ENCODE data around the gene ERRFI1.

ERRFI1 gene

DNA sequence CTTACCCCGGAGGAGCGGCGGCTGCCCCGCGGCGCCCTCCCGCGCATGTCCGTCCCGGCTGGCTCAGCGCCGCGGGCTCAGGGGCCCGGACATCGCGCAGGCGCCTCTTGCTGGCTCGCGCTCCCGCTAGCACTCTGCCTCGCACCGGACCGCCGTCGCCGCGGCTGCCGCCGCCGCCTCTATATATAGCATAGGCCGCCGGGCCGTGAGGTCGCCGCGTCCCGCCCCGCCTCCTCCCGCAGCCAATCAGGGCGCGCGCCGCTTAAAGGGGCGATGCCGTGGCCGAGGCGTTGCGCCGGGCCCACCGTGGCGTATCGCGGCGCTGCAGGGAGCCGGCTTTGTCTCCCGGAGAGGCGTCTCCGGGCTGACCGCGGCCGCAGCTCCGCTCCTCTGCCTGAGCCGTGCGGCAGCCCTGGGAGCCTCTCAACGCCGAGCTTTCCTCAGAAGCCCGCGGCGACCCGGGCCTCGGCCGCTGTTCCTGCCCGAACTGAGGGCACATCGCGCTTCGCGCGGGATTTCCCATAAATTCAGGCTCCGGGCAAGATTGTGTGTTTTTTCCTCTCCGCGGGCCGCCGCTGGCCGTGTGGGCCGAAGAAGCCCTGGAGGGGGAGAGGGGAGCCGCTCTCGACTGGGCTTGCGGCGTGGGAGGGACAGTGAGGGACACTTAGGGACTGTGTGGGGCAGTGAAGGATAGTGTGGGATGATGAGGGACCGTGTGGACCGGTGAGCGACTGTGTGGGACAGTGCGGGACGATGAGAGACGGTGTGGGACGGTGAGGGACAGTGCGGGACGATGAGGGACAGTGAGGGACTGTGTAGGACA, at the start of gene ERRFI1:
ERRFI1 (minus strand) TSS at position 157 of the 823 bp plus-strand sequence. CDS start 10,690 bp downstream, outside the sequence.
- TF ChIP-seq ZFX (IDR thresholded peaks at IDR 0.05) = peak; percentile 59
- no peak for TF ChIP-seq CTCF (conservative IDR thresholded peaks at IDR 0.05)
- H3K27ac ChIP-seq = peak within 1 kb of the TSS; percentile 89

DNA sequence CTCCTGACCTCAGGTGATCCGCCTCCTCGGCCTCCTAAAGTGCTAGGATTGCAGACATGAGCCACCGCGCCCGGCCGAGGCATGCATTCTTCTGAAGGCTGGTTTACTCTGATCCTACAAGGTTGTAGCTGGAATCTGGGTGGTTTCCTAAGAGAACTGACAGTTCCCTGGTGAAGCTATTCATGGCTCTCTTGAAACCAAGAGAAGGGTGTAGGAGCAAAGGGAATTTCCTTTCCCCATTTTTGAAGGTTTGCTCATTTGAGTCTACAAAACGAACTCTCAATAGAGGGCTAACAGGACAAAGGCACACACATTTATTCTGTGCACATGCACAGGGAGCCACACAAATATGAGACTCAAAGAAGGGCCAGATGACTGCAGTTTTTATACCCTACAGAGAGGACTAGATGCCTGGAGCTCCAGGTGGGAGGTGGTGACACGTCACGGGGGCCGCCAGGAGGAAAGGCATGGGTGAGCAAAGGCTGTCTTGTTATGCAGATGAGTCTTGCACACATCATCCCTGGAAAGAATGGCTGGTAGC, 49.5 kb upstream of the ERRFI1 start:
- no peak for TF ChIP-seq CTCF (conservative IDR thresholded peaks at IDR 0.05)
- no peak for TF ChIP-seq ZFX (IDR thresholded peaks at IDR 0.05)
- H3K27ac ChIP-seq = no peak overlapping the region

GRCh38 chr1:8073112-8073855, 47.2 kb upstream of the ERRFI1 start:
- no peak for TF ChIP-seq ZFX (IDR thresholded peaks at IDR 0.05)
- no peak for TF ChIP-seq CTCF (conservative IDR thresholded peaks at IDR 0.05)
- no peak overlapping the region for H3K27ac ChIP-seq

GRCh38 chr1:8070381-8070811, 44.3 kb upstream of the ERRFI1 start:
- H3K27ac ChIP-seq = peak overlapping the region; percentile 93
- TF ChIP-seq ZFX (IDR thresholded peaks at IDR 0.05) (no peak), CTCF (conservative IDR thresholded peaks at IDR 0.05) (no peak)

DNA sequence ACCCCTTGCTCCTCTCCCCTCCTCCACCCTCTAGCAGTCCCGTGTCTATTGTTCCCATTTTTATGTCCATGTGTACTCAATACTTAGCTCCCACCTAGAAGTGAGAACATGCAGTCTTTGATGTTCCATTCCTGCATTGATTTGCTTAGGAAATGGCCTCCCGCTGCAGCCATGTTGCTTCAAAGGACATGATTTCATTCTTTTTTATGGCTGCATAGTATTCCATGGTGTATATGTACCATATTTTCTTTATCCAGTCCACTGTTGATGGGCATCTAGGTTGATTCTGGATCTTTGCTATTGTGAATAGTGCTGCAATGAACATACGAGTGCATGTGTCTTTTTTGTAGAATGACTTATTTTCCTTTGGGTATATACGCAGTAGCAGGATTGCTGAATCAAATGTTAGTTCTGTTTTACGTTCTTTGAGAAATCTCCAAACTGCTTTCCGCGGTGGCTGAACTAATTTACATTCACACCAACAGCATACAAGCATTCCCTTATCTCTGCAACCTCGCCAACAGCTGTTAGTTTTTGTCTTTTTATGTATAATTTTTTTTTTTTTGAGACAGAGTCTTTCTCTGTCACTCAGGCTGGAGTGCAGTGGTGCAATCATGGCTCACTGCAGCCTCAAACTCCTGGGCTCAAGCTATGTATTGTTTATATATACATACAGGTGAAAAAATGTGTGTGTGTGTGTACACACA, 43.7 kb upstream of the ERRFI1 start:
- H3K27ac ChIP-seq = peak overlapping the region; percentile 93

DNA sequence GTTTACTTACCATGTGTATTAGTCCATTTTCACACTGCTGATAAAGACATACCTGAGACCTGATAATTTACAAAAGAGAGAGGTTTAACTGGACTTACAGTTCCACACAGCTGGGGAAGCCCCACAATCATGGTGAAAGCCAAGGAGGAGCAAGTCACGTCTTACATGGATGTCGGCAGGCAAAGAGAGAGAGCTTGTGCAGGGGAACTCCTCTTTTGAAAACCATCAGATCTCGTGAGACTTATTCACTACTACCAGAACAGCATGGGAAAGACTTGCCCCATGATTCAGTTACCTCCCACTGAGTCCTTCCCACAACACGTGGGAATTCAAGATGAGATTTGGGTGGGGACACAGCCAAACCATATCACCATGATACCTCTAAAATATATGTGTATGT, 39.3 kb upstream of the ERRFI1 start:
- TF ChIP-seq ZFX (IDR thresholded peaks at IDR 0.05) (no peak), CTCF (conservative IDR thresholded peaks at IDR 0.05) (no peak)
- H3K27ac ChIP-seq = no peak overlapping the region

- no peak for TF ChIP-seq CTCF (conservative IDR thresholded peaks at IDR 0.05)
- TF ChIP-seq ZFX (IDR thresholded peaks at IDR 0.05) = no peak
- no peak overlapping the region for H3K27ac ChIP-seq
Measured at GRCh38 chr1:8063298-8064036, 37.4 kb upstream of the ERRFI1 start.

Data from C4-2B (cell line).